ENCODE data around the gene METTL14. TPM values are rescaled to one million over a fixed set of nuclear protein-coding genes. Genes with fewer than 3 reads are reported as not detected.

The METTL14 gene
- total RNA-seq, 1 experiment from 2014 or later: 26.1 TPM

DNA sequence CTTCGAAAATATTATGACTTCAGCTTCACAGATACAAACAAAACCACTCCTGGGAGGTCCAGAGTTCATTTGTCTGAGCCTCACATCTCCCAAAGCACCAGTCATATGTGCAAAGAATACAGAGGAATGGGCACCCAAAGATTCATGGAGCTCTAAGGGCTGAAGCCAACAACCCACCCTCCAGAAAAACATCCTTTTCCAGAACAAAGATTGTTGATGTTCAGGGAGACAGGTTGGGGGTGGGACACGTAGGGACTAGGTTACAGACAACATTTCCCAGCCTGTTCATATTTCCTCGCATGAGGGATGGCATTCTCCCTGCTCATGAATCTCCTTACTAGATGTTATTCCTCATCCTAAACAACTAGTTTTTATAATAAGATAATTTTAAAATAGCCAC, 71.2 kb downstream of the METTL14 start:
- CTCF ChIA-PET: no interaction called here
- DNase-seq: no peak

DNA sequence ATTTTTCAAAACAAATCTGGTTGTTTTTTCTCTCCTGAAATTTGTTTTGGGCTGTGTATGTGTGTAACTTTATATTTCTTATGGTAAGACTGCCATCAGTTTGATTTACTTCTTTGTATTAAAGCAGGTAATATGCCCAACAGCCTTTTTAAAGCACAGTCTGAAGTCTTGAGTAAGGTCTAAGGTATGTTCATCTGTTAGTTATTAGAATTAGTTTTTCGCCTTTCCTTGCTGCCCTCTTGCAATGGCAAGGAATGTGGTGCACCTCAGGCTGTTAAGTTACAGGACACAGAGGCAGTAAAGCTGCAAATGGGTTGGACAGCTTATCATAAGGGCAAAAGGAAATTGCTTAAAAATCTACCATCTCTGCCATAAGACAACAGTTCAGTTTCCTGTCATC, 71.8 kb downstream of the METTL14 start:
- Mint-ChIP-seq H3K27ac (ENCODE audit: unreplicated experiment) (no peak overlapping the region), H3K36me3 (ENCODE audit: insufficient read depth, unreplicated experiment) (no peaks in the 10 kb centered on the region), H3K4me3 (ENCODE audit: low read depth, unreplicated experiment) (no peak overlapping the region), H3K27me3 (ENCODE audit: unreplicated experiment) (no peaks in the 10 kb centered on the region), H3K4me1 (ENCODE audit: low read depth, unreplicated experiment) (no peaks in the 10 kb centered on the region), H3K9me3 (ENCODE audit: low read depth, unreplicated experiment) (no peaks in the 10 kb centered on the region)
- intact Hi-C loops (cut with micrococcal nuclease; ENCODE audit: unreplicated experiment): no loop called here
- CTCF ChIA-PET: no interaction called here
- BruUV-seq (replicated peaks): no TSS peak
- TF ChIP-seq, protein P1, sequence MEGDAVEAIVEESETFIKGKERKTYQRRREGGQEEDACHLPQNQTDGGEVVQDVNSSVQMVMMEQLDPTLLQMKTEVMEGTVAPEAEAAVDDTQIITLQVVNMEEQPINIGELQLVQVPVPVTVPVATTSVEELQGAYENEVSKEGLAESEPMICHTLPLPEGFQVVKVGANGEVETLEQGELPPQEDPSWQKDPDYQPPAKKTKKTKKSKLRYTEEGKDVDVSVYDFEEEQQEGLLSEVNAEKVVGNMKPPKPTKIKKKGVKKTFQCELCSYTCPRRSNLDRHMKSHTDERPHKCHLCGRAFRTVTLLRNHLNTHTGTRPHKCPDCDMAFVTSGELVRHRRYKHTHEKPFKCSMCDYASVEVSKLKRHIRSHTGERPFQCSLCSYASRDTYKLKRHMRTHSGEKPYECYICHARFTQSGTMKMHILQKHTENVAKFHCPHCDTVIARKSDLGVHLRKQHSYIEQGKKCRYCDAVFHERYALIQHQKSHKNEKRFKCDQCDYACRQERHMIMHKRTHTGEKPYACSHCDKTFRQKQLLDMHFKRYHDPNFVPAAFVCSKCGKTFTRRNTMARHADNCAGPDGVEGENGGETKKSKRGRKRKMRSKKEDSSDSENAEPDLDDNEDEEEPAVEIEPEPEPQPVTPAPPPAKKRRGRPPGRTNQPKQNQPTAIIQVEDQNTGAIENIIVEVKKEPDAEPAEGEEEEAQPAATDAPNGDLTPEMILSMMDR (IDR thresholded peaks at IDR 0.05; ENCODE audit: unreplicated experiment): no peak
- no peak for DNase-seq

More for the DNA sequence above, 71.2 kb downstream of the METTL14 start:
- intact Hi-C loops (cut with micrococcal nuclease; ENCODE audit: unreplicated experiment): no loop called here
- Mint-ChIP-seq H3K9me3 (ENCODE audit: low read depth, unreplicated experiment) (no peaks in the 10 kb centered on the region), H3K4me1 (ENCODE audit: low read depth, unreplicated experiment) (no peaks in the 10 kb centered on the region), H3K27me3 (ENCODE audit: unreplicated experiment) (no peaks in the 10 kb centered on the region), H3K36me3 (ENCODE audit: insufficient read depth, unreplicated experiment) (peaks cover 2% of the 10 kb centered on the region), H3K4me3 (ENCODE audit: low read depth, unreplicated experiment) (no peak overlapping the region), H3K27ac (ENCODE audit: unreplicated experiment) (no peak overlapping the region)
- BruUV-seq (replicated peaks): no TSS peak
- TF ChIP-seq, protein P1 (IDR thresholded peaks at IDR 0.05; ENCODE audit: unreplicated experiment): no peak

DNA sequence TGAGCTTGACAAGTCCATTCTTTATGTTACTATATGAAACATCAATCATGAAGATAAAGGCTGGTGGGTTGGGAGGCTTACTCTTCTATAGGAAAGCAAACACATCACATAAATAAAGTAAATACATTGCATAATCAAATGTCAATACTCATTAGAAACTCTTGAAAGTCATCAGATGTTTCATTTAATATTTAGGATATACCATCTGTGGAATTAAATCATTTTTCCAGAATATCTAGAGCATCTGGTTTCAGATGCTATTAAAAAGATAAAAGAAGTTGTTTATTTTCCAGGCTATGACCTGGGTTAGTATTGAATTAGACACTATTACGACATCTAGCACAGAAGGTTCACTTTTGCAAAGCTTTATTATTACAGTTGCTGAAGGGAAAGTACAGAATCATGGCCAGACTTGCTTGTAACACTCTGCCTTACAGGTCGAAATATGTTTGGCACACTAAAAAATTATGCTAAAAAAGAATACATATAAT, 72.6 kb downstream of the METTL14 start:
- BruUV-seq (replicated peaks): no TSS peak
- Mint-ChIP-seq H3K27ac (ENCODE audit: unreplicated experiment) (no peak overlapping the region), H3K4me3 (ENCODE audit: low read depth, unreplicated experiment) (no peak overlapping the region), H3K9me3 (ENCODE audit: low read depth, unreplicated experiment) (no peaks in the 10 kb centered on the region), H3K36me3 (ENCODE audit: insufficient read depth, unreplicated experiment) (no peaks in the 10 kb centered on the region), H3K27me3 (ENCODE audit: unreplicated experiment) (no peaks in the 10 kb centered on the region), H3K4me1 (ENCODE audit: low read depth, unreplicated experiment) (no peaks in the 10 kb centered on the region)
- CTCF ChIA-PET: no interaction called here
- TF ChIP-seq, protein P1 (IDR thresholded peaks at IDR 0.05; ENCODE audit: unreplicated experiment): no peak
- intact Hi-C loops (cut with micrococcal nuclease; ENCODE audit: unreplicated experiment): no loop called here
- DNase-seq: no peak

DNA sequence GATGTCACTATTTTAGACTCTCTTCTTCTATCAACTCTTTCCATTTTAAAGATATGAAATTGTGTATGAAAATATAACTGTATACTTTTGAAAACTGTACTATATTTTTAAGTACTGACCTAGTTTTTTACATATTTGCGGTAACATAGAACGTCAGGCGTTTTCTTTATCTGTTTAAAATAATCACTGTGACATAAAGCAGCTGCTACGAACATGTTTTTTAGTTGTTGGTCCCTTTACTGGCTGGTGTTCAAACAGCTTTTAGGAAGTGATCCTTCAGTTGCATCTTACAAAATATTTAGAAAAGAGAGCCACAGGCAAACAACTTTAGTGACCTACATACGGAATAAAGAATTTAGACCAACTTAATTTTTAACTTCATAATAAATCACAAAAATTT, 73.1 kb downstream of the METTL14 start:
- Mint-ChIP-seq H3K9me3 (ENCODE audit: low read depth, unreplicated experiment) (no peaks in the 10 kb centered on the region), H3K27ac (ENCODE audit: unreplicated experiment) (no peak overlapping the region), H3K36me3 (ENCODE audit: insufficient read depth, unreplicated experiment) (no peaks in the 10 kb centered on the region), H3K4me3 (ENCODE audit: low read depth, unreplicated experiment) (no peak overlapping the region), H3K27me3 (ENCODE audit: unreplicated experiment) (no peaks in the 10 kb centered on the region), H3K4me1 (ENCODE audit: low read depth, unreplicated experiment) (no peaks in the 10 kb centered on the region)
- no peak for DNase-seq
- TF ChIP-seq, protein P1 (IDR thresholded peaks at IDR 0.05; ENCODE audit: unreplicated experiment): no peak
- BruUV-seq (replicated peaks): no TSS peak
- intact Hi-C loops (cut with micrococcal nuclease; ENCODE audit: unreplicated experiment): no loop called here
- CTCF ChIA-PET: no interaction called here

Data from Calu3 (cell line).